Ectodermal cell (in vitro differentiated cells): ENCODE results near the gene DACT2.
A peak's percentile ranks its signal among the peaks of the same experiment; 100 is the strongest.
"Not testable (repeated sequence)": the region's sequence is repeated elsewhere in the genome, so short reads cannot be mapped to it uniquely, and the experiment has no call there.

ENCODE experiments used
- H3K27ac ChIP-seq: 2 replicates; pipeline ENCODE4 v1.7.0; 2013; ENCODE audit warnings: mild to moderate bottlenecking, low read depth, low read length; ENCODE audit not compliant: insufficient read depth, poor library complexity, severe bottlenecking
- H3K27me3 ChIP-seq: 2 replicates; pipeline ENCODE4 v1.7.0; 2013; ENCODE audit warnings: mild to moderate bottlenecking, low read length; ENCODE audit not compliant: insufficient read depth, control insufficient read depth, poor library complexity, severe bottlenecking
- H3K36me3 ChIP-seq: one replicate; pipeline ENCODE4 v1.7.0; 2013; ENCODE audit warnings: low read length; ENCODE audit not compliant: control insufficient read depth, insufficient read depth
- H3K4me1 ChIP-seq: one replicate; pipeline ENCODE4 v1.7.0; 2013; ENCODE audit warnings: low read length; ENCODE audit not compliant: control insufficient read depth, insufficient read depth
- H3K4me3 ChIP-seq: 2 replicates; pipeline ENCODE4 v1.7.0; 2013; ENCODE audit warnings: low read depth, low read length, control low read depth; ENCODE audit not compliant: insufficient read depth
- H3K9me3 ChIP-seq: 2 replicates; pipeline ENCODE4 v1.7.0; 2013; ENCODE audit warnings: mild to moderate bottlenecking, low read length, moderate library complexity; ENCODE audit not compliant: control insufficient read depth
- WGBS, 2 experiments: methylation state at CpG; one replicate each; pipeline ENCODE4 v1.1.7; 2013; ENCODE audit warnings: missing lambda C conversion rate in 2 of 2; 5-methylcytosine and 5-hydroxymethylcytosine counted together

The DACT2 gene

DNA sequence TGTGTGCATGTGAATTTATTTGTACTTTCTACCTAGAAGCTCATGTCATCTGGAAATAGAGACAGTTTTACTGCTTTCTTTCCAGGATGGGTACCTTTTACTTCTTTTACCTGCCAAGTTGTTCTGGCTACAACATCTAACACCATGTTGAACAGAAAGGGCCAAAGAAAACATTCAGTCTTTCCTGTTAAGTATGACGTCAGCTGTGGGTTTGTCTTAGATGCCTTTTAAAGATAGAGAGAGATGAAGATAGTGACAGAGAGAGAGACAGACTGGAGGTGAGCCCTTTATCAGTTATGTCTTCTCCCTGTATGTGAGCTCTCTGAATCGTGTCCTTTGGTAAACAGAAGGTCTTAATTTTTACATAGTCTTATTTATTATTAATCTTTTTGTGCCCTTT lies 3.4 kb upstream of the DACT2 start:
- Histone ChIP-seq H3K36me3 (no peaks in the 10 kb centered on the region), H3K27ac (no peak overlapping the region), H3K27me3 (peaks cover 25% of the 10 kb centered on the region), H3K4me3 (no peak overlapping the region), H3K4me1 (peaks cover 6% of the 10 kb centered on the region), H3K9me3 (no peaks in the 10 kb centered on the region)
- 79 to 100% methylated on average over 1 of the region's 2 CpGs for WGBS, 2 experiments

DNA sequence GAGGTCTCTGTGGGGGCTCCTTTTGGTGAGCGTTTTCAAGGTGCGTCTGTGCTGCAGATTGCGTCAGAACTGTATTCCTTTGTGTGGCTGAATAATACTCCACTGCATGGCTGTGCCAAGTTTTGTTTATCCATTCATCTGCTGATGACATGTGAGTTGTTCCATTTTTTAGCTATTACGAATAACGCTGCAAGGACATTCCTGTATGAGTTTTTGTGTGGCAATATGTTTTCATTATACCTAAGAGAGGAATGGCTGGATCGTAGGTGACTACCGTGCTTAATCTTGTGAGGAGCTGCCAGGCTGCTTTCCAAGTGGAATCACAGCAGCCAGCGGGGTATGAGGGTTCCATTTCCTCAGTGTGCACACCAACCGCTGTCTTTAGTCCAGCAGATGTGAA lies 1.1 kb upstream of the DACT2 start:
- Histone ChIP-seq H3K27me3 (peaks cover 31% of the 10 kb centered on the region), H3K36me3 (no peaks in the 10 kb centered on the region), H3K4me1 (peaks cover 6% of the 10 kb centered on the region), H3K27ac (no peak overlapping the region), H3K9me3 (no peaks in the 10 kb centered on the region), H3K4me3 (no peak overlapping the region)
- WGBS, 2 experiments = 93 to 94% methylated on average over 9 of the region's 9 CpGs

DNA sequence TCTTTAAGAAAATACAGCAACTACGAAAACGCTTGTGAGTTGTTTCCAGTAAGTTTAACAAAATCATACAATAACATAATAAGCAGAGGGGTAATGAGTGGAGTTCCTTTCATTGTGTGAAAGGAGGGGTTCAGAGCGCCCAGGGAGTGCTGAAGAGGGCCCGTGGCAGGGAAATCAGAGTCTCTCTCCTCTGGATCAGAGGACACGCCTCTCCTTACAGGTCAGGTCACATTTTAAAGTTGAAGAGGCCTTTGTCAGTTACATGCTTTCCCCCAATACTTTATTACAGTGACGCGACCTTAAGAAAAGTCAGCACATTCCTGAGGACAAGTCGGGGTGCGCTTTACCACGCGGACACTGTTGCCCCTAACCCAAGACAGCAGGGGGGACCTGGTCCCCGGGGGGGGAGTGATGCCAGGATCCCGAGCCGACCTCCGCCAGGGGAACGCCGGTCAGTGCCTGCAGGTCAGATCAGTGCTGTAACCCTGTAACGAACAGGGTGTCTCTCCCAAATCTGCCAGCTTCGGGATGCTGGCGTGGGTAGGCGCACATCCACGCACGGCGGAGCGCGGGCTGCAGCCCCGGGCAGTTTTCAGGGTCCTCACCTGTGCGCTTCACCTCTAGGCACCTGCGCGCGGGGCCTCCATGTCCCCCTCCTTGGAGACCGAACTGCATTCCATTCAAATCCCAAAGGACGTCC lies 848 bp downstream of the DACT2 start:
- peak overlapping the region; percentile 40 for H3K4me3 ChIP-seq
- peaks cover 17% of the 10 kb centered on the region for H3K4me1 ChIP-seq
- peaks cover 42% of the 10 kb centered on the region for H3K27me3 ChIP-seq
- WGBS, 2 experiments = 12 to 16% methylated on average over 31 to 33 of the region's 33 CpGs
- no peaks in the 10 kb centered on the region for H3K9me3 ChIP-seq
- no peak overlapping the region for H3K27ac ChIP-seq
- H3K36me3 ChIP-seq = no peaks in the 10 kb centered on the region

DNA sequence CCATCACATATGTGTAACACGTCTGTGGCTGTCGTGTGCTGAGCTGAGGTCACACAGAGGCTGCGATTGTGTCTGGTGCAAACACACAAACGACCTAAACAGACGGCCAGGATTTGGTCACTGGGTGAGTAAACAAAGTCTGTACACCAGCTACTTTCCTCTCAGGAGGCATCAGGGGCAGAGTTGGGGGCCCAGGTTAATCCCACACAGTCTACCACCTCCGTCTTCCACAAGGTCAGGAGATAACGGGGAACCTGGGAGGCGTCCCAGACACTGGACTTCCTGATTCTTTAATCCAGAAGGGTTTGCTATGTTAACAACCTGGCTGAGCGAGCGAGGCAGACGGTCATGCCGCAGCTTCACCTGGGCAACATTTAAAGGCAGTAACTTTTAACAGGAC lies 1.5 kb downstream of the DACT2 start:
- H3K36me3 ChIP-seq = no peaks in the 10 kb centered on the region
- H3K27me3 ChIP-seq = peaks cover 42% of the 10 kb centered on the region
- 84 to 89% methylated on average over 12 of the region's 12 CpGs for WGBS, 2 experiments
- no peaks in the 10 kb centered on the region for H3K9me3 ChIP-seq
- peaks cover 23% of the 10 kb centered on the region for H3K4me1 ChIP-seq
- no peak overlapping the region for H3K27ac ChIP-seq
- no peak overlapping the region for H3K4me3 ChIP-seq

DNA sequence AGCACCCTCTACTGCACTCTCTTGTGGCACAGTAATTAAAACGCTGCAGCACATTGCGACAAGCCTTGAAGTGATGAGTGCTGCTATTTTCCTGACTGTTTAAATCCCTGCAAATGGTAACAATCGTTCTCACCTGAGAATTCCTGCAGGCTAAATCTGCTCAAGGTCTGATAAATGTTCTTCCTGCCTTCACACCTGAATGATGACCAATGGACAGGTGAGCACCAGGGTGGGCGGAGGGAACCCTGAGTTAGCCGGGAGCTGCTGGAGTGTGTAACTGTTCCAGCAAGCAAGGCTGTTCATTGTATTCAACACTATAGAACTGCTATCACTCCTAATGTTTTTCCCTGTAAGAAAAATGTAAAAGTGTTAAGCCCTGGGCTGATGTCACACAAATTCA lies 4.0 kb downstream of the DACT2 start:
- peaks cover 28% of the 10 kb centered on the region for H3K4me1 ChIP-seq

DNA sequence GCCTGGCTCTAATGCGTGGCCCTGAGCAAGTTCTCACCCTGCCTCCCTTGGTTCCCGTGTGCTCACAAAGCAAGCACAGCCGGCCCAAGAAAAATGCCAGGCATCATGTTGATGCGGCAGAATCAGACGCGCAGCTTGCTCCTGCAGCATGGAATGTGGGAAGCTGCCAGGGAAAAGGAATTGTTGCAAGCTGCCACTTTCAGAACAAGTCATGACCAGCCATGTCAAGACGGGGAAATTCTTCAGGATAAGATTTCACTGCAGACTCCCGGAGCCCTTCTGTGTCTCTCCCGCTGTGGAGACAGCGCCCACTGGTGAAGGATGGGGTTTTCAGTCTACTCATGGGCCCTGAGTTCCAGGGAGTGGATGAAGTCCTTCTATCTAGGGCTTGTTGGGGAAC lies 4.6 kb downstream of the DACT2 start:
- no peak overlapping the region for H3K27ac ChIP-seq

More for the DNA sequence above, 4.0 kb downstream of the DACT2 start:
- Histone ChIP-seq H3K27me3 (peaks cover 41% of the 10 kb centered on the region), H3K4me3 (no peak overlapping the region), H3K27ac (no peak overlapping the region), H3K36me3 (no peaks in the 10 kb centered on the region), H3K9me3 (no peaks in the 10 kb centered on the region)
- WGBS, 2 experiments = 93 to 95% methylated on average over 5 of the region's 5 CpGs

DNA sequence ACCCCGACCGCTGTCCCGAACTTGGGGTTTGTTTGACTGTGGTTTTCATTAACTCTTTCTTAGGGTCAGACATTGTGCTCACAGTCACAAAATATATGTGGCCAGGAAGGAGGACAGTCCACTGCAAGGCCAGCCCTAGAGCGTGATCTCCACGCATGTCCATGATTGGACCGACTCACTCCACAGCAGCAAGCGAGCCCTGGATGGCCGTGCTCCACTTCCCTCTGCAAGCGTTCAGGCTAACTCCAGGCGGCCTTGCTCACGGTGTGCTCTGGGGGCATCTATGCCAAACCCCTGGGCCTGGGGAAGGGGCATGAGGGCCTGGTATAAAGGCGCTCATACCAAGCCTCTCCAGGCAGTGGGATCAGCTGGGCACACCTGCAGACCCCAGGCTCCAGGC lies 5.6 kb downstream of the DACT2 start:
- 81 to 85% methylated on average over 12 of the region's 12 CpGs for WGBS, 2 experiments
- H3K4me1 ChIP-seq = peaks cover 28% of the 10 kb centered on the region
- no peaks in the 10 kb centered on the region for H3K9me3 ChIP-seq
- H3K27ac ChIP-seq = no peak overlapping the region
- H3K36me3 ChIP-seq = no peaks in the 10 kb centered on the region
- H3K27me3 ChIP-seq = peaks cover 27% of the 10 kb centered on the region
- H3K4me3 ChIP-seq = no peak overlapping the region

More for the DNA sequence above, 4.6 kb downstream of the DACT2 start:
- Histone ChIP-seq H3K9me3 (no peaks in the 10 kb centered on the region), H3K4me1 (peaks cover 28% of the 10 kb centered on the region), H3K27me3 (peaks cover 36% of the 10 kb centered on the region), H3K4me3 (no peak overlapping the region), H3K36me3 (no peaks in the 10 kb centered on the region)
- WGBS, 2 experiments = 83 to 87% methylated on average over 10 of the region's 10 CpGs

DNA sequence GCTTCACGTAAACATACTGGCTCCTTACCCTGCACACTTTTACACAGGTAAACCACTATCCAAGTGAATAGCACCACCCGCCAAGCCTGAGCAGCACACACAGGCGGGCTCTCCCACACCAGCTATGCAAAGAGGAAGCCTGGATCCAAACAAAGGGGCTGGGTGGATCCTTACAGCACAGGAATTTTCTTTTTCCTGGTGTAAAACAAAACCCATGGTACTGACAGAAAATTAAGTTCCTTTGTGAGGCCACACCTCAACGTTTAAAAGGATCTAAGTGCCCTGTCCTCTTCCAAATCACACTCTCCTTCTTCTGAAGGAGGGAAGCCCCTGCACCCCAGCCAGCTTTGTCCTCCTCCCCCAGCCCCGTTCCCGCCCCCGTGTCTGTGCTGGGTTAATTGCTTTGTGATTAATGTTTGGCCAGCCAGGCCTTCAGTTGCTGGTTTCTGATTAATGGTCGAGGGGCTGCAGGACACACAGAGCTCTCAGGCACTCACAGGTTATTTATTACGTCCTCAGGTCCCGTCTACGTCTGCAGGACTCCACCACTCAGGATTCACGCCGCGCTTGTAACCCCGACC lies 6.1 kb downstream of the DACT2 start:
- H3K27ac ChIP-seq = no peak overlapping the region
- H3K36me3 ChIP-seq = no peaks in the 10 kb centered on the region
- 44 to 50% methylated on average over 13 to 15 of the region's 15 CpGs for WGBS, 2 experiments
- H3K27me3 ChIP-seq = peaks cover 22% of the 10 kb centered on the region
- H3K4me1 ChIP-seq = peaks cover 24% of the 10 kb centered on the region
- no peak overlapping the region for H3K4me3 ChIP-seq
- H3K9me3 ChIP-seq = no peaks in the 10 kb centered on the region

DNA sequence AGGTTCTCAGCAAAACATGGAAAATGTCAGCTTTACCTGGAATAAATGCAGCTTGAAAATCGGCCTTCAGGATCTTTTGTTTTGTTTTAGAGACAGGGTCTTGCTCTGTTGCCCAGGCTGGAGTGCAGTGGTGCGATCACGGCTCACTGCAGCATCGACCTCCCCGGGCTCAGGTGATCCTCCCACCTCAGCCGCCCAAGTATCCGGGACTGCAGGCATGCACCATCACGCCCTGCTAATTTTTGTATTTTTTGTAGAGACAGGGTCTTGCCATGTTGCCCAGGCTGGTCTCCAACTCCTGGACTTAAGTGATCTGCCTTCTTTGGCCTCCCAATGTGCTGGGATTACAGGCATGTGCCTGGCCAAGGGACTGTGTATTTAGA lies 7.5 kb downstream of the DACT2 start:
- Histone ChIP-seq H3K4me1 (peaks cover 21% of the 10 kb centered on the region), H3K27me3 (peaks cover 16% of the 10 kb centered on the region)
- not testable (repeated sequence) for H3K27ac ChIP-seq, H3K36me3 ChIP-seq, H3K4me3 ChIP-seq, H3K9me3 ChIP-seq
- WGBS, 2 experiments = 89 to 92% methylated on average over 8 of the region's 8 CpGs

DNA sequence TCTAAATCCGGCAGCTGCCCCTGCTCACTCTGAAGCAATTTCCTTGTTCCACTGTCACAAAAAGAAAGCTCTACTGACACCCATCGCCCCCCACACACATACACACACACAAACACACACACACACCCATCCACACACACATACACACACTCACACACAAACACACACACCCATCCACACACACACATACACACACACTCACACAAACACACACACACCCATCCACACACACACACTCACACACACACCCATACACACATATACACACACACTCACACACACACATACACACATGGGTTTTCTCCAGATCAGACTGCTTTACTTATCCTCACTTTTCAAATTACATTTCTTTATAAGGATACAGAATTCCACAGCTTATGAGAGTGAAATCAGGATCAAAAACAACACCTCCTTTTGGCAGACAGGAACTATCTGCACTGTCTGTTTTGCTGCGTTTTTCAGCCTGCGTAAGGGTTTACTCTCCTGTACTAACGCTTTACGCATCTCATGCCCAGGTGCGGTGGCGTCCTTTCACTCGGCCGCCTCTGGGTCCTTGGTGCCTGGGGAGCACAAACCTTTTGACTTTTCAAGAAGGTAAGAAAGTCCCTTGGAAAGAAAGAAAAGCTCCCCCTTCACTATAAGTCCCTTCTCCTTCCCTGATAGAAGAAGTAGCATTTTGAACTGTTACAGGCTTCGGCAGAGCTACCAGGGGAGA lies 8.0 kb downstream of the DACT2 start:
- Histone ChIP-seq H3K4me1 (peaks cover 21% of the 10 kb centered on the region), H3K4me3 (no peak overlapping the region), H3K27me3 (peaks cover 16% of the 10 kb centered on the region), H3K27ac (no peak overlapping the region), H3K36me3 (no peaks in the 10 kb centered on the region), H3K9me3 (no peaks in the 10 kb centered on the region)
- WGBS, 2 experiments = 91 to 95% methylated on average over 11 of the region's 11 CpGs
